Panc1 (cell line): ENCODE measurements around the gene TCHHL1.

Source experiments
- CTCF ChIP-seq: fragments of 450-650 bp; IDR thresholded peaks from 2 replicates; pipeline ENCODE4 v1.5.1; 2017; ENCODE audit warnings: mild to moderate bottlenecking
- POLR2AphosphoS5 ChIP-seq: IDR thresholded peaks from 2 replicates; pipeline ENCODE4 v1.6.1; 2012; ENCODE audit warnings: mild to moderate bottlenecking, low read depth, low read length, moderate library complexity
- REST ChIP-seq, 2 experiments: IDR thresholded peaks; 2 replicates each; pipeline ENCODE4 v1.6.1; 2011 to 2012; ENCODE audit warnings: low read depth in 2 of 2, control low read depth in 1 of 2, low read length in 1 of 2, mild to moderate bottlenecking in 1 of 2, moderate library complexity in 1 of 2; ENCODE audit not compliant: insufficient read depth in 1 of 2
- TCF7L2 ChIP-seq: IDR thresholded peaks from 2 replicates; pipeline ENCODE4 v1.6.1; 2011; ENCODE audit warnings: mild to moderate bottlenecking, low read depth, low read length, inconsistent platforms

GRCh38 chr1:152110860-152111514, 22.1 kb upstream of the TCHHL1 start:
- TF ChIP-seq CTCF (no peak), POLR2AphosphoS5 (no peak), TCF7L2 (no peak), REST (IDR thresholded peaks at IDR 0.05; ENCODE audit: insufficient read depth in 1 of 2, low read depth in 2 of 2, low read length in 1 of 2) (no peak)
